Neural crest cell (in vitro differentiated cells): ENCODE measurements around the gene TPT1. TPM values are rescaled to one million over a fixed set of nuclear protein-coding genes. Genes with fewer than 3 reads are reported as not detected.

Experiments used
- DNase-seq: peaks from one replicate; pipeline ENCODE4 v3.0.0; 2021; ENCODE audit warnings: low read depth, mixed read lengths, low spot score
- H3K27ac Mint-ChIP-seq: one replicate; pipeline ENCODE4 v1.8.0; 2021; ENCODE audit warnings: mild to moderate bottlenecking, mixed read lengths; ENCODE audit not compliant: unreplicated experiment
- H3K27me3 Mint-ChIP-seq: 2 replicates; pipeline ENCODE4 v1.8.0; 2021; ENCODE audit warnings: low read depth, mild to moderate bottlenecking, mixed read lengths
- H3K36me3 Mint-ChIP-seq: 2 replicates; pipeline ENCODE4 v1.8.0; 2021; ENCODE audit warnings: low read depth, mild to moderate bottlenecking, mixed read lengths
- H3K4me1 Mint-ChIP-seq: 2 replicates; pipeline ENCODE4 v1.8.0; 2021; ENCODE audit warnings: mixed read lengths
- H3K4me3 Mint-ChIP-seq: one replicate; pipeline ENCODE4 v1.8.0; 2021; ENCODE audit warnings: mild to moderate bottlenecking, mixed read lengths
- H3K9me3 Mint-ChIP-seq: 2 replicates; pipeline ENCODE4 v1.8.0; 2021; ENCODE audit warnings: mixed read lengths
- total RNA-seq: library from RNA; stranded (reverse); gene quantifications from 2 replicates; pipeline ENCODE4 v1.2.1, GENCODE V29; 2021
- TF ChIP-seq, protein P1 (sequence below): fragments of 200-600 bp; sonication (generic); conservative IDR thresholded peaks from 2 replicates; pipeline ENCODE4 v1.5.0; 2021; ENCODE audit warnings: antibody characterized with exemption, mild to moderate bottlenecking

Gene TPT1
- total RNA-seq, 1 donor from 2014 or later: 2,364 TPM

DNA sequence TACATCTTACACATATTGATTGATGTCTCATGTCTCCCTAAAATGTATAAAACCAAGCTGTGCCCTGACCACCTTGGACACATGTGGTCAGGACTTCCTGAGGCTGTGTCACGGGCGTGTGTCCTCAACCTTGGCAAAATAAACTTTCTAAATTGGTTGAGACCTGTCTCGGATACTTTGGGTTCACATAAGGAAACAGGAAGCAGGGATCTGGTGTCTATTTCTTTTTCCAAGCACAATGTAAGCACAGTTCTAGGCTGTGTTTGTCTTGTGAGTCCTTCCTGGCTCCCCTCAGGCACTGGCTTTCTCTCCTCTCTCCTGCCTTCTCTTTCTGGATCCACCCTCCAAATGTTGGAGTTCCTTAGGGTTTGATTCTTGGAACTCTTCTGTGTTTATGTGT, 27.6 kb upstream of the TPT1 start:
- no peak overlapping the region for H3K4me3 Mint-ChIP-seq
- no peak overlapping the region for H3K27ac Mint-ChIP-seq
- no peak for DNase-seq
- H3K4me1 Mint-ChIP-seq: peaks cover 36% of the 10 kb centered on the region
- no peaks in the 10 kb centered on the region for H3K27me3 Mint-ChIP-seq
- peaks cover 22% of the 10 kb centered on the region for H3K36me3 Mint-ChIP-seq
- H3K9me3 Mint-ChIP-seq: peaks cover 3% of the 10 kb centered on the region
- TF ChIP-seq, protein P1, sequence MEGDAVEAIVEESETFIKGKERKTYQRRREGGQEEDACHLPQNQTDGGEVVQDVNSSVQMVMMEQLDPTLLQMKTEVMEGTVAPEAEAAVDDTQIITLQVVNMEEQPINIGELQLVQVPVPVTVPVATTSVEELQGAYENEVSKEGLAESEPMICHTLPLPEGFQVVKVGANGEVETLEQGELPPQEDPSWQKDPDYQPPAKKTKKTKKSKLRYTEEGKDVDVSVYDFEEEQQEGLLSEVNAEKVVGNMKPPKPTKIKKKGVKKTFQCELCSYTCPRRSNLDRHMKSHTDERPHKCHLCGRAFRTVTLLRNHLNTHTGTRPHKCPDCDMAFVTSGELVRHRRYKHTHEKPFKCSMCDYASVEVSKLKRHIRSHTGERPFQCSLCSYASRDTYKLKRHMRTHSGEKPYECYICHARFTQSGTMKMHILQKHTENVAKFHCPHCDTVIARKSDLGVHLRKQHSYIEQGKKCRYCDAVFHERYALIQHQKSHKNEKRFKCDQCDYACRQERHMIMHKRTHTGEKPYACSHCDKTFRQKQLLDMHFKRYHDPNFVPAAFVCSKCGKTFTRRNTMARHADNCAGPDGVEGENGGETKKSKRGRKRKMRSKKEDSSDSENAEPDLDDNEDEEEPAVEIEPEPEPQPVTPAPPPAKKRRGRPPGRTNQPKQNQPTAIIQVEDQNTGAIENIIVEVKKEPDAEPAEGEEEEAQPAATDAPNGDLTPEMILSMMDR: no peak

DNA sequence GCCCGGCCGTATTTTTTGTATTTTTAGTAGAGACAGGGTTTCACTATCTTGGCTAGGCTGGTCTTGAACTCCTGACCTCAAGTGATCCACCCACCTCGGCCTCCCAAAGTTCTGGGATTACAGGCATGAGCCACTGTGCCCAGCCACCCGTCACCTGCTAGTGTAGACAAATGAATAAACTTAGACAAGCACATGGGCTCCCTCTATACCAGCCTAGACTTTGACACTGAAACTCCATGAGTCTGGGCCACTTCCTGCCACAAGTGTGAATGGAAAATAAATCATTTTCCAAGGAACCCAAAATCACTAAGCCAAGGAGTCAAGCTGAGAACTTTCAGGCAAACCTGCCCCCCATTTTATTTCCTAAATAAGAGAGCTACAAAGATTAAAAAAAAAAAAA, 27.0 kb upstream of the TPT1 start:
- Mint-ChIP-seq H3K4me3 (no peak overlapping the region), H3K27ac (no peak overlapping the region), H3K4me1 (peaks cover 30% of the 10 kb centered on the region), H3K9me3 (peaks cover 6% of the 10 kb centered on the region), H3K27me3 (no peaks in the 10 kb centered on the region), H3K36me3 (peaks cover 22% of the 10 kb centered on the region)
- TF ChIP-seq, protein P1: no peak
- DNase-seq: no peak

DNA sequence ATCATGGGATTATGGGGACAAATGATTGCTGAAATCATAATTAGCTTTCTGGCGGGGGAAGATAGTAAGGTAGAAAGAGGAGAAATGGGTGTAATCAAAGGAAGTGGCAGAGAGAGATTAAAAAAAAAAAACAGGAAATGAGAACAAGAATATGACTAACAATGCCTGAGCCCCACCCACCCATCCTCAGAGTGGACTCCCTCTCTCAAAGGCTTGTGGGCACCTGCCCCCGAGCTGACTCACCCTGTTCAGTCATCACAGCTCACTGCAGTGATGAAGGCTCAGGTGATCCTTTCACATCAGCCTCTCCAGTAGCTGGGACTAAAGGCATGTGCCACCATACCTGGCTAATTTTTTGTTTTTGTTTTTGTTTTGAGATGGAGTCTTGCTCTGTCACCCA, 26.4 kb upstream of the TPT1 start:
- Mint-ChIP-seq H3K4me3 (no peak overlapping the region), H3K36me3 (peaks cover 20% of the 10 kb centered on the region), H3K4me1 (peaks cover 24% of the 10 kb centered on the region), H3K27me3 (no peaks in the 10 kb centered on the region), H3K27ac (no peak overlapping the region), H3K9me3 (peaks cover 6% of the 10 kb centered on the region)
- no peak for DNase-seq
- TF ChIP-seq, protein P1: no peak

DNA sequence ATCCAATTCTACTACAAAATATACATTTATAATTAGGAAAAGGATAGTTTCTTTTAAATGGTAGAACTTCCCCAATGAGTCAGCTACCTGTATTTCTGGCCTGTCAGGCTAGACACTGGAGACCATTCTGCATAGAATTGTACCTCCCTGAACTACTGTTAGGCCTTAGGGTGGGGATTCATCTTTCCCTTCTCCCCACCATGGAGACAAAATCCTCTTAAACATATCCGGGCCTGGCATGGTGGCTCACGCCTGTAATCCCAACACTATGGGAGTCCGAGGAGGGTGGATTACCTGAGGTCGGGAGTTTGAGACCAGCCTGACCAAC, 24.5 kb upstream of the TPT1 start:
- Mint-ChIP-seq H3K4me3 (no peak overlapping the region), H3K27me3 (no peaks in the 10 kb centered on the region), H3K27ac (no peak overlapping the region), H3K4me1 (peaks cover 9% of the 10 kb centered on the region), H3K36me3 (peaks cover 23% of the 10 kb centered on the region), H3K9me3 (peaks cover 8% of the 10 kb centered on the region)
- DNase-seq: no peak
- TF ChIP-seq, protein P1: no peak

DNA sequence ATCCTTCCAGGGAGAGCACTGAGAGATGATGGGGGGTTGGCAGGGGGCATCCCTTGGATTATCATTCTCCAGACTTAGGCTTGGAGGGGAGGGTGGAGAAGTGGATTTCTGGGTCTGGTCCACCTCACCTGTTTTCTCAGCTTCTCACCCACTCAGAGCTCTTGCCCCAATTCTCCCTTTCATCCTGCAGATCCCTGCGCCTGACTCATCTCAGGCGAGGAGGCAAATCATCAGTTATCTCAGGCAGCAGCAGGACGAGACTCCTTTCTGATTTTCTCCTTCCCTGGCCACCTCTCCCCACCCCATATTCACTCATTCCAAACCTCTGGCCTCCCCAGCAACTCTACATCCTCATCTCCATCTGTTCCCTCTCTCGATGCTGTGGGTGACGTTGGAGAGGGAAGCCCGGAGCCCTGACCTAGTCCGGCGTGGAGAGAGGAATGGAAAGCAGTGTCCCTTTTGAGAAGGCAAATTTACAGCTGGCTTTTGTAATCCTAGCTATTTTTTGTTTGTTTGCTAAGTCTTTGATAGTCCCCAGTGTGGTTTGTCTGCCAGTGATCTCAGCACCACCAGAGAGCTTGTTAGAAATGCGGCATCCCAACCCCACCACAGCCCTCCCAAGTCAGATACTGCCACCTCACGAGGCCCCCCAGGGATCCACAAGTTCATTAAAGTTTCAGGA, 24.0 kb upstream of the TPT1 start:
- Mint-ChIP-seq H3K4me3 (no peak overlapping the region), H3K27me3 (no peaks in the 10 kb centered on the region), H3K4me1 (peaks cover 9% of the 10 kb centered on the region), H3K27ac (no peak overlapping the region), H3K36me3 (peaks cover 23% of the 10 kb centered on the region), H3K9me3 (peaks cover 8% of the 10 kb centered on the region)
- DNase-seq: no peak
- TF ChIP-seq, protein P1: no peak
